Upper lobe of right lung (tissue), 1 donor: ENCODE results near the gene TENM3. TPM values are rescaled to one million over a fixed set of nuclear protein-coding genes. Genes with fewer than 3 reads are reported as not detected.
"Not testable (repeated sequence)": the region's sequence is repeated elsewhere in the genome, so short reads cannot be mapped to it uniquely, and the experiment has no call there.

Source experiments
- ATAC-seq: fragments of 200-7000 bp; cut with Tn5 transposase; one replicate; pipeline ENCODE4 v1.9.1; 2020; ENCODE audit warnings: mild to moderate bottlenecking, moderate library complexity
- DNase-seq: peaks from one replicate; pipeline ENCODE4 v3.0.0-alpha.2; 2020
- H3K27ac ChIP-seq: fragments of 200-600 bp; one replicate; pipeline ENCODE4 v1.8.0; 2022
- H3K27me3 ChIP-seq: fragments of 200-600 bp; one replicate; pipeline ENCODE4 v1.8.0; 2022; ENCODE audit warnings: mild to moderate bottlenecking
- H3K36me3 ChIP-seq: fragments of 200-600 bp; one replicate; pipeline ENCODE4 v1.8.0; 2022
- H3K4me1 ChIP-seq: fragments of 200-600 bp; one replicate; pipeline ENCODE4 v1.8.0; 2022
- H3K4me3 ChIP-seq: fragments of 200-600 bp; one replicate; pipeline ENCODE4 v1.8.0; 2022; ENCODE audit warnings: mild to moderate bottlenecking
- H3K9me3 ChIP-seq: fragments of 200-600 bp; one replicate; pipeline ENCODE4 v1.8.0; 2022
- intact Hi-C: fragments of 100-400 bp; cut with DNase I; formaldehyde crosslinking; loops from one replicate; pipeline ENCODE4 v1.11.0; 2022
- total RNA-seq: library from RNA; stranded (reverse); fragmentation: NEBNext Ultra II Directional; extraction: Animal tissue kit (Norgen Biotek cat#: 25700); gene quantifications from one replicate; pipeline ENCODE4 v1.2.1, GENCODE V29; 2021
- TF ChIP-seq, protein P1 (sequence below): fragments of 200-600 bp; IDR thresholded peaks from one replicate; pipeline ENCODE4 v1.8.0; 2022; ENCODE audit warnings: antibody characterized with exemption
- donor health status: DM: no; HTN: yes; CAD: no; lungs with severe emphysema.

Gene TENM3
- total RNA-seq, 1 donor from 2014 or later: 5.6 TPM

DNA sequence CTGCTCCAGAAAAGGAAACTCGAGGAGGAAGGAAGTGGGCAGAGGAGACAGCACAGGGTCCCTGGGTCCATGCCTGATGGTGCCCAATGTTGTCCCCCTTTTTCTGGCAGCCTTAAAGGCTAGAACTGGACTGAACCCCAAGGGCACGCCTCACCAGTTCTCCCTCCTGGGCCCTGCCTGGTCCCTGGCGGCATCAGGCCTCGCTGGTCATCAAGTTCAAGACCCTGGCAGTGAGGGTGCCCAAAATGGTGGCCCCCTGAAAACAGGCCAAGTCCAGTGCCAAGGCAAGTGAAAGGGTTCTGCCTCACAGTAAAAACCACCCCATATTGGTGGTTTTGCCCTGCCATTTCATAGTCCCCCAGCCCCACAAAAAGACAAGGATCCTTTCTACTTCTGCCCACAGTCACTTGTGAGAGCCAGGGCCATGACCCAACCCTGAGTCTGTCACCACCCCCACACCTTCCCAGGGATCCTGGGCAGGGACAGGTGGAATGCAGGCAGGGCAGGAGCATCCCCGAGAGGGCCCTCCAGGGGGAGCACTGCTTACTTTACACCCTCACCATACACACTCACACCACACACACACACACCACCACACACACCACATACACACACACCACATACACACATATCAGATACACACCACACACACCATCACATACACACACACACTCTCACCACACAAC, 566.4 kb downstream of the TENM3 start:
- ATAC-seq: peak; percentile 38
- TF ChIP-seq, protein P1, sequence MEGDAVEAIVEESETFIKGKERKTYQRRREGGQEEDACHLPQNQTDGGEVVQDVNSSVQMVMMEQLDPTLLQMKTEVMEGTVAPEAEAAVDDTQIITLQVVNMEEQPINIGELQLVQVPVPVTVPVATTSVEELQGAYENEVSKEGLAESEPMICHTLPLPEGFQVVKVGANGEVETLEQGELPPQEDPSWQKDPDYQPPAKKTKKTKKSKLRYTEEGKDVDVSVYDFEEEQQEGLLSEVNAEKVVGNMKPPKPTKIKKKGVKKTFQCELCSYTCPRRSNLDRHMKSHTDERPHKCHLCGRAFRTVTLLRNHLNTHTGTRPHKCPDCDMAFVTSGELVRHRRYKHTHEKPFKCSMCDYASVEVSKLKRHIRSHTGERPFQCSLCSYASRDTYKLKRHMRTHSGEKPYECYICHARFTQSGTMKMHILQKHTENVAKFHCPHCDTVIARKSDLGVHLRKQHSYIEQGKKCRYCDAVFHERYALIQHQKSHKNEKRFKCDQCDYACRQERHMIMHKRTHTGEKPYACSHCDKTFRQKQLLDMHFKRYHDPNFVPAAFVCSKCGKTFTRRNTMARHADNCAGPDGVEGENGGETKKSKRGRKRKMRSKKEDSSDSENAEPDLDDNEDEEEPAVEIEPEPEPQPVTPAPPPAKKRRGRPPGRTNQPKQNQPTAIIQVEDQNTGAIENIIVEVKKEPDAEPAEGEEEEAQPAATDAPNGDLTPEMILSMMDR: peak; percentile 9
- Histone ChIP-seq H3K27me3 (peaks cover 2% of the 10 kb centered on the region), H3K27ac (no peak overlapping the region), H3K36me3 (no peaks in the 10 kb centered on the region), H3K4me1 (no peaks in the 10 kb centered on the region), H3K9me3 (no peaks in the 10 kb centered on the region), H3K4me3 (no peak overlapping the region)
- DNase-seq: no peak
- intact Hi-C loops: no loop called here

DNA sequence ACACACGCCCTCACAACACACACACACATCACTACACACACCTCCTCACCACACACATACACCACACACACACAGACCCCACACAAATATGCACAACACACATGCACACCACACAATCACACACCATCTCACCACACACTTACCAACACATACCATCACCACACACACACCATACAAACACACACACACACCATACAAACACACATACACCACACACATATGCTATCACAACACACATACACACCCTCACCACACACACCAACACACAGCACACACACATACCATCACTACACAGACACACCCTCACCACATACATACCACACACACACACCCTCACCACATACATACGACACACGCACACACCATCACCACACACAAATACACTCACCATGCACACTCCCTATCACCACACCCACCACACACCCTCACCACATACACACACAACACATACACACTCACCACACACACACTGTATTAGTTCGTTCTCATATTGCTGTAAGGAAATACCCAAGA, 567.0 kb downstream of the TENM3 start:
- no peaks in the 10 kb centered on the region for H3K9me3 ChIP-seq
- no peak overlapping the region for H3K27ac ChIP-seq
- no peaks in the 10 kb centered on the region for H3K36me3 ChIP-seq
- TF ChIP-seq, protein P1: no peak
- DNase-seq (no peak), ATAC-seq (no peak)
- intact Hi-C loops: no loop called here
- H3K4me3 ChIP-seq: no peak overlapping the region
- H3K27me3 ChIP-seq: no peaks in the 10 kb centered on the region
- H3K4me1 ChIP-seq: no peaks in the 10 kb centered on the region

DNA sequence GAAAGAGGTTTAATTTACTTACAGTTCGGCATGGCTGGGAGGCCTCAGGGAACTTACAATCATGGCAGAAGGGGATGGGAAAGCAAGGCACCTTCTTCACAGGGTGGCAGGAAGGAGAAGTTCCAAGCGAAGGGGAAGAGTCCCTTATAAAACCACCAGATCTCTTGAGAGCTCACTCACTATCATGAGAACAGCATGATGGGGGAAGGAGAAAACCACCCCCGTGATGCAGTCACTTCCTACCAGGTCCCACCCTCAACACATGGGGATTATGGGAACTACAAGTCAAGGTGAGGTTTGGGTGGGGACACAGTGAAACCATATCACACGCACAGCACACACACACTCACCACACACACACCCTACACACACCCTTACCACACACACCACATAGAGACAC, 569.7 kb downstream of the TENM3 start:
- H3K27me3 ChIP-seq: no peaks in the 10 kb centered on the region
- no peak for ATAC-seq
- H3K27ac ChIP-seq: no peak overlapping the region
- TF ChIP-seq, protein P1: no peak
- intact Hi-C loops: no loop called here
- no peaks in the 10 kb centered on the region for H3K9me3 ChIP-seq
- no peaks in the 10 kb centered on the region for H3K4me1 ChIP-seq
- no peak overlapping the region for H3K4me3 ChIP-seq
- DNase-seq: no peak
- H3K36me3 ChIP-seq: no peaks in the 10 kb centered on the region

DNA sequence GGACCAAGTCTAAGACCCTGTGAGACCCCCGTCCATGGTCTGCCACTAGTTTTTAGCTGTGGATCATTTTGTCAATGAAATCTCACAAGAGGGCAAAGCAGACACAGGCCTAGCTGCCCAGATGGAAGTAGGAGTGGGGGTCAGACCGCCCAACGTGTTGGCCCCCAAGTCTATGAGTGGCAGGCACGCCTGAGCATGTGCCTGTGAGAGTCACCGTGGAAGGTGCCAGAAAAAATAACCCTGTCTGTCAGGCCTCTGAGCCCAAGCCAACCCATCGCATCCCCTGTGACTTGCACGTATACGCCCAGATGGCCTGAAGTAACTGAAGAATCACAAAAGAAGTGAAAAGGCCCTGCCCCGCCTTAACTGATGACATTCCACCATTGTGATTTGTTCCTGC, 570.9 kb downstream of the TENM3 start:
- intact Hi-C loops, H3K36me3 ChIP-seq, H3K27ac ChIP-seq, ATAC-seq, H3K9me3 ChIP-seq, H3K4me1 ChIP-seq, DNase-seq, H3K4me3 ChIP-seq, H3K27me3 ChIP-seq: not testable (repeated sequence)

DNA sequence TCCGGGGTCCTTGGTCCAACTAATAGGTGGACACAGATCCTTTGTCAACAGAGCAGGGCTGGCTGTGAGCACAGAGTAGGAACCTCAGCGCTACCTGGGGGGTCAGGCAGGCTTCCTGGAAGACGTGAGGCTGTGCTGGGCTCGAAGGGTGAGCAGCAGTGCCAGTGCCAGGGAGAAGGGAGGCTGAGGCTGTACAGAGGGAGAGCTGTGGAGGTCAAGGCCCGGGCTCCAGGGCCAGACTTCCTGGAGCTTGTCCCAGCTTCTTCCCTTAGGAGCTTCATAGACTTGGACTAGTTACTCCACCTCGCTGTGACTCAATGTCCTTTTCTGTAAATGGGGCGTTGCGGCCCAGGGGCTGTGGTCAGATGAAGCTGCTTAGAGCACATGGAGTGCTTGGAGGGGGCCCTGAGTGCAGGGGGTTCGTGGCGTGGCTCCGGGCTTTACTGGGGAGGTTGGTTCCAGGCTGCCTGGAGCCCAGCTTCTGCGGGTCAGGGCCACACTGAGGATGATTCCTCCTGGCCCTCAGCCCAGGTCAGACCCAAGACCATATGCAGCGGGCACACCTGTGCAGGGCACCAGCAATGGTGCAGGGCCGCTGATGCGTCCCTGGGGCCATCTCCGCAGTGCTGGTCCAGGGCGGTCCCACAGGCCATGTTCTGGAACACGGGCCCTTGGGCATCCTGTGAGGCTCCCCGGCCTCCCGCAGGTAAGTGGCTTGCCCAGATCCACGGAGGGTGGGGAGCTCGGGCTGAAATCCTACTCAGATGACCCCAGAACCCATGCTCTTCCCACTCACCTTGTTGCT, 575.9 kb downstream of the TENM3 start:
- Histone ChIP-seq H3K4me1 (no peaks in the 10 kb centered on the region), H3K4me3 (no peak overlapping the region), H3K27ac (no peak overlapping the region), H3K27me3 (no peaks in the 10 kb centered on the region), H3K36me3 (no peaks in the 10 kb centered on the region), H3K9me3 (no peaks in the 10 kb centered on the region)
- intact Hi-C loops: no loop called here
- ATAC-seq: peak; percentile 41
- TF ChIP-seq, protein P1: no peak
- no peak for DNase-seq

DNA sequence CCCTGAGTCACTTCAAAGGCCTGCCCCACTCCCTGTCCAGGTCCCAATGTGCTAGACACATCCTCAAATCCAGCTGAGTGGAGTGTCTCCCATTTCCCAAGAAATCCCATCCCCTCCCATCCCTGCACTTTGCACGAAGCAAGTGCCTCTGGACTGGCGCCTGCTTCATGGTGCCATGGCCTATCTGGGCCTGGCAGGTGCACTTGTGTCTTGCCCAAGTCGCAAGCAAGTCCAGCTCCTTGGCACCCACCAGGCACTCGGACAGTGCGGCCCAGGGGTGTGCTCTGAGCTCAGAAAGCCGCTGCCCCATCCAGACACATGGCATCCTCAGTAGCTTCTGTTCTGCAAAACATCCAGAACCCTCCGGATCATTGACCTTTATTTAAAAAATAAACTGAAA, 576.5 kb downstream of the TENM3 start:
- Histone ChIP-seq H3K4me1 (no peaks in the 10 kb centered on the region), H3K36me3 (no peaks in the 10 kb centered on the region), H3K9me3 (no peaks in the 10 kb centered on the region), H3K27me3 (no peaks in the 10 kb centered on the region), H3K4me3 (no peak overlapping the region), H3K27ac (no peak overlapping the region)
- intact Hi-C loops: no loop called here
- DNase-seq (no peak), ATAC-seq (peak; percentile 12)
- TF ChIP-seq, protein P1: no peak
